Lower lobe of right lung (tissue), 2 donors: Measurements from ENCODE around the gene SLC22A16. TPM values are rescaled to one million over a fixed set of nuclear protein-coding genes. Genes with fewer than 3 reads are reported as not detected.
"Not testable (repeated sequence)": the region's sequence is repeated elsewhere in the genome, so short reads cannot be mapped to it uniquely, and the experiment has no call there.

Source experiments
- ATAC-seq, 2 donors: fragments of 200-7000 bp; cut with Tn5 transposase; one replicate each; pipeline ENCODE4 v1.9.1; 2020 to 2022; ENCODE audit warnings: mild to moderate bottlenecking in 2 of 2, moderate library complexity in 2 of 2
- DNase-seq: peaks from one replicate; pipeline ENCODE4 v3.0.0-alpha.2; 2020
- H3K27ac ChIP-seq: fragments of 200-600 bp; one replicate; pipeline ENCODE4 v1.8.0; 2022
- H3K27me3 ChIP-seq: fragments of 200-600 bp; one replicate; pipeline ENCODE4 v1.8.0; 2022; ENCODE audit warnings: low read depth
- H3K36me3 ChIP-seq: fragments of 200-600 bp; one replicate; pipeline ENCODE4 v1.8.0; 2022; ENCODE audit warnings: mild to moderate bottlenecking
- H3K4me1 ChIP-seq: fragments of 200-600 bp; one replicate; pipeline ENCODE4 v1.8.0; 2022
- H3K4me3 ChIP-seq: fragments of 200-600 bp; one replicate; pipeline ENCODE4 v1.8.0; 2022; ENCODE audit warnings: mild to moderate bottlenecking
- H3K9me3 ChIP-seq: fragments of 200-600 bp; one replicate; pipeline ENCODE4 v1.8.0; 2022
- intact Hi-C: fragments of 100-400 bp; cut with DNase I; formaldehyde crosslinking; loops from one replicate; pipeline ENCODE4 v1.11.0; 2022
- total RNA-seq: library from RNA; stranded (reverse); fragmentation: NEBNext Ultra II Directional; extraction: Animal tissue kit (Norgen Biotek cat#: 25700); gene quantifications from one replicate; pipeline ENCODE4 v1.2.1, GENCODE V29; 2021
- TF ChIP-seq, protein P1 (sequence below): fragments of 200-600 bp; IDR thresholded peaks from one replicate; pipeline ENCODE4 v1.8.0; 2022; ENCODE audit warnings: antibody characterized with exemption, mild to moderate bottlenecking
- donor health status: DM: no; HTN: yes; CAD: no; lungs with severe emphysema.

SLC22A16 gene
- total RNA-seq, 1 donor from 2014 or later: 0.80 TPM

- TF ChIP-seq, protein P1, sequence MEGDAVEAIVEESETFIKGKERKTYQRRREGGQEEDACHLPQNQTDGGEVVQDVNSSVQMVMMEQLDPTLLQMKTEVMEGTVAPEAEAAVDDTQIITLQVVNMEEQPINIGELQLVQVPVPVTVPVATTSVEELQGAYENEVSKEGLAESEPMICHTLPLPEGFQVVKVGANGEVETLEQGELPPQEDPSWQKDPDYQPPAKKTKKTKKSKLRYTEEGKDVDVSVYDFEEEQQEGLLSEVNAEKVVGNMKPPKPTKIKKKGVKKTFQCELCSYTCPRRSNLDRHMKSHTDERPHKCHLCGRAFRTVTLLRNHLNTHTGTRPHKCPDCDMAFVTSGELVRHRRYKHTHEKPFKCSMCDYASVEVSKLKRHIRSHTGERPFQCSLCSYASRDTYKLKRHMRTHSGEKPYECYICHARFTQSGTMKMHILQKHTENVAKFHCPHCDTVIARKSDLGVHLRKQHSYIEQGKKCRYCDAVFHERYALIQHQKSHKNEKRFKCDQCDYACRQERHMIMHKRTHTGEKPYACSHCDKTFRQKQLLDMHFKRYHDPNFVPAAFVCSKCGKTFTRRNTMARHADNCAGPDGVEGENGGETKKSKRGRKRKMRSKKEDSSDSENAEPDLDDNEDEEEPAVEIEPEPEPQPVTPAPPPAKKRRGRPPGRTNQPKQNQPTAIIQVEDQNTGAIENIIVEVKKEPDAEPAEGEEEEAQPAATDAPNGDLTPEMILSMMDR: no peak
- no peak for ATAC-seq
- peaks cover 21% of the 10 kb centered on the region for H3K9me3 ChIP-seq
Measured at GRCh38 chr6:110458476-110458875, 17.9 kb downstream of the SLC22A16 start.

DNA sequence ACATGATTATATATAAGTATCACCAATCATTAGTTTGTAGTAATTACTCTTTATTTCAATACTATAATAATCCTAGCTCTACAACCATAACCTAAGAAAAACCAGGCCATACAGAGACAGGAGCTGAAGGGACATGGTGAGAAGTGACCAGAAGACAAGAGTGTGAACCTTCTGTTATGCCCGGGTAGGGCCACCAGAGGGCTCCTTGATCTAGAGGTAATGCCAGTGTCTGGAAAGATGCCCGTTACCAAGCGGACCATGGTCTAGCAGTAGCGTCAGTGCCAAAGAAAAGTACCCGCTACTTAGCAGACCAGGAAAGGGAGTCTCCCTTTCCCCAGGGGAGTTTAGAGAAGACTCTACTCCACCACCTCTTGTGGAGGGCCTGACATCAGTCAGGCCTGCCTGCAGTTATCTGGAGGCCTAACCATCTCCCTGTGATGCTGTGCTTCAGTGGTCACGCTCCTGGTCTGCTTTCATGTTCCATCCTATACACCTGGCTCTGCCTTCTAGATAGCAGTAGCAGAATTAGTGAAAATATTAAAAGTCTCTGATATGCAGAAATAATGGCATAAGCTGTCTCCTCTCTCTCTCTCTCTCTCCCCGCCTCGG lies 18.7 kb downstream of the SLC22A16 start:
- H3K27ac ChIP-seq, H3K27me3 ChIP-seq, intact Hi-C loops, ATAC-seq, H3K36me3 ChIP-seq, H3K4me3 ChIP-seq, DNase-seq, H3K4me1 ChIP-seq: not testable (repeated sequence)
- TF ChIP-seq, protein P1: peak; percentile 35
- H3K9me3 ChIP-seq: peaks cover 13% of the 10 kb centered on the region

More at GRCh38 chr6:110458476-110458875, 17.9 kb downstream of the SLC22A16 start:
- no peak overlapping the region for H3K4me3 ChIP-seq
- no peaks in the 10 kb centered on the region for H3K36me3 ChIP-seq
- H3K4me1 ChIP-seq: no peaks in the 10 kb centered on the region
- DNase-seq: no peak
- H3K27ac ChIP-seq: no peak overlapping the region
- intact Hi-C loops: no loop called here
- H3K27me3 ChIP-seq: no peaks in the 10 kb centered on the region

DNA sequence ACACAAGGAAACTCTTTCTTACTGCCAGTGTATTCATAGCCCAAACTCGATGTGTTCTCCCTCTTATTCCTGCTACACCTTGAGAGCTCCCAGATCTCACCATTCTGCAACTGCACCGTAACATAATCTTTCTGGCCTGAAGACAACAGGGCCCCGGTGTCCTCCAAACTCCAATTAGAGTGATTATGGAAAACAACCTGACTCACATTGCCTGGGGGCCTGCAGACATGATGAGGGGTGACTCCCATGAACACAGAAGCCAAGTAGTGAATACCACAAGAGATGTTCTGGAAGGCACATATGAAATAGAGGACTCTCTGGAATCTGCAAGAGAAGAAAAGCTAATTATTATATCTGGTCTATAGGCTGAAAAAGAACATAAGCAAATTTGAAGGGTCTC lies 19.7 kb downstream of the SLC22A16 start:
- H3K36me3 ChIP-seq: no peaks in the 10 kb centered on the region
- H3K27ac ChIP-seq: no peak overlapping the region
- DNase-seq (no peak), ATAC-seq (no peak)
- H3K4me3 ChIP-seq: no peak overlapping the region
- H3K9me3 ChIP-seq: peaks cover 3% of the 10 kb centered on the region
- intact Hi-C loops: no loop called here
- TF ChIP-seq, protein P1: no peak
- no peaks in the 10 kb centered on the region for H3K27me3 ChIP-seq
- no peaks in the 10 kb centered on the region for H3K4me1 ChIP-seq

- H3K4me1 ChIP-seq: no peaks in the 10 kb centered on the region
- H3K9me3 ChIP-seq: no peaks in the 10 kb centered on the region
- H3K27me3 ChIP-seq: no peaks in the 10 kb centered on the region
- no peaks in the 10 kb centered on the region for H3K36me3 ChIP-seq
- ATAC-seq: no peak
- H3K4me3 ChIP-seq: no peak overlapping the region
- H3K27ac ChIP-seq: no peak overlapping the region
- intact Hi-C loops: no loop called here
- TF ChIP-seq, protein P1: no peak
- DNase-seq: no peak
Measured at GRCh38 chr6:110449541-110449895, 26.9 kb downstream of the SLC22A16 start.

DNA sequence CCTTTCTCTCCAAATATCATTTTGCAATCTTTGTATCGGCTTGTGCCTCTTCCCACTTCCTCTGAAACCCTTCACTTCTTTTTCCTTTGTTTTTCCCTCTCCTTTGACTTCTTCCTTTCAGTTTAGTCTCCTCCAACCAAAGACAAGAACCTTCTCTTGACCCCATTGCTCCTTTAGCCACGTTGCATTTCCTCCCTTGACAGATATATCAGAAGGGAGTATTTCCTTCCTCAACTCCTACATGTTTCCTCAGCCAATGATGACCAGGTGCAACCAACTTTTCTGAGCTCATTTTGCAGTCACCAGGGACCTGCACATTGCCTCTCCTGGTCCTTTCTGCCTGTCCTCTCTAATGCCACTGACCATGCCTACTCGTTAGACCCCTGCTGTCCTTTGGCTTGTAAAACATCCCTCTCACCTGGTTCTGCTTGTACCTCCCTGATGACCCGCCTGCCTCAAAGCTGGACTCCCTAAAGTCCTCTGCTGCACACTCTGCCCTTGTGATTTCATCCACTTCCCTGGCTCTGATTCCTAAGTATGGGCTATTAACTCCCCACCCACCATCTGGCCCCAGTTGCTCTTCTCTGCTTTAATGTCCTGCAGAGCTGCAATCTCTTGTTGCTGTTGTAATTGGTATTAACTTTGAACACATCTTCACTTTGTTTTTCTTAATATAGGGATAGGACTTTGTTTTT lies 27.4 kb downstream of the SLC22A16 start:
- ATAC-seq (no peak), DNase-seq (no peak)
- Histone ChIP-seq H3K27ac (no peak overlapping the region), H3K36me3 (no peaks in the 10 kb centered on the region), H3K27me3 (no peaks in the 10 kb centered on the region), H3K4me3 (no peak overlapping the region), H3K9me3 (no peaks in the 10 kb centered on the region), H3K4me1 (no peaks in the 10 kb centered on the region)
- TF ChIP-seq, protein P1: no peak
- intact Hi-C loops: no loop called here
